Measurements from ENCODE around the gene NONO.

- TF ChIP-seq CTCF (IDR thresholded peaks at IDR 0.05; ENCODE audit: low read depth, low read length, poor library complexity, severe bottlenecking) (no peak), EZH2phosphoT487 (IDR thresholded peaks at IDR 0.05; ENCODE audit: borderline replicate concordance, low read length) (no peak)
Observed at GRCh38 chrX:71245159-71245558, 38.3 kb upstream of the NONO start.
